K562 (cell line): ENCODE data around the gene MYMX. TPM values are rescaled to one million over a fixed set of nuclear protein-coding genes. Genes with fewer than 3 reads are reported as not detected.

Source experiments
- ATAC-seq: fragments of 200-7000 bp; cut with Tn5 transposase; 3 replicates; pipeline ENCODE4 v1.9.1; 2020; ENCODE audit warnings: moderate library complexity
- BruUV-seq: library from RNA; stranded (reverse); fragments of 400-500 nt; replicated peaks from 2 replicates; lab custom pipeline; 2021; lab: Mats Ljungman, UMichigan
- CTCF ChIA-PET: fragments of 300-600 bp; formaldehyde crosslinking; extraction: SDS; loops from one replicate; lab custom pipeline; 2021; ENCODE audit warnings: low intra/inter-chr PET ratio; lab: Yijun Ruan, JAX
- POLR2A ChIA-PET: fragments of 300-600, 350-650 bp; sonication (Branson Sonifier 250); formaldehyde crosslinking; extraction: SDS; loops from one replicate; lab custom pipeline; 2021; ENCODE audit warnings: antibody characterized with exemption, inconsistent platforms; lab: Yijun Ruan, JAX
- DNase-seq, 4 experiments: peaks; one replicate each; pipeline versions ENCODE4 v3.0.0 to v3.0.0-alpha.2; 2011 to 2018; ENCODE audit warnings: low spot score in 3 of 4, mixed read lengths in 3 of 4; ENCODE audit errors: extremely low read depth in 1 of 4
- FAIRE-seq: peaks from 2 replicates; lab custom pipeline; 2011; peaks lifted over from hg19 to GRCh38; lab: Jason Lieb, UNC
- H2AFZ ChIP-seq: 2 replicates; pipeline ENCODE4 v1.6.0; 2011; ENCODE audit warnings: low read depth, low read length, control low read depth, inconsistent platforms
- H3K27ac ChIP-seq: fragments of 200-600 bp; 3 replicates; pipeline ENCODE4 v1.8.0; 2011; ENCODE audit warnings: low read depth, mild to moderate bottlenecking, control low read depth, inconsistent platforms, low read length, moderate library complexity, mixed read lengths; ENCODE audit errors: extremely low read depth
- H3K27me3 ChIP-seq, 2 experiments: fragments of 300-600 bp in 1 of 2; 2 replicates in 1 of 2; 3 replicates in 1 of 2; pipeline versions ENCODE4 v1.6.0 to v1.8.0; 2011; ENCODE audit warnings: inconsistent platforms in 2 of 2, low read length in 2 of 2, mild to moderate bottlenecking in 1 of 2, mixed read lengths in 1 of 2, moderate library complexity in 1 of 2; ENCODE audit not compliant: control insufficient read depth in 2 of 2, insufficient read depth in 2 of 2
- H3K36me3 ChIP-seq: fragments of 300-600 bp; 3 replicates; pipeline ENCODE4 v1.8.0; 2011; ENCODE audit warnings: mild to moderate bottlenecking, low read length, inconsistent platforms; ENCODE audit not compliant: control insufficient read depth, insufficient read depth
- H3K4me1 ChIP-seq, 2 experiments: fragments of 200-600 bp in 1 of 2; replicated peaks in 1 of 2; 2 replicates in 1 of 2; 3 replicates in 1 of 2; pipeline versions ENCODE4 v1.5.1 to v1.8.0; 2011; ENCODE audit warnings: inconsistent platforms in 2 of 2, low read length in 2 of 2, mild to moderate bottlenecking in 1 of 2, mixed read lengths in 1 of 2, moderate library complexity in 1 of 2; ENCODE audit not compliant: control insufficient read depth in 2 of 2, insufficient read depth in 2 of 2
- H3K4me2 ChIP-seq: 2 replicates; pipeline ENCODE4 v1.6.1; 2011; ENCODE audit warnings: low read length, control low read depth, inconsistent platforms, mixed read lengths; ENCODE audit not compliant: insufficient read depth
- H3K4me3 ChIP-seq: fragments of 200-600 bp; sonication (generic), shearing (Covaris generic); 2 replicates; pipeline ENCODE4 v1.5.1; 2016; ENCODE audit warnings: control low read depth, inconsistent platforms
- H3K79me2 ChIP-seq: fragments of 200-600 bp; 3 replicates; pipeline ENCODE4 v1.8.0; 2011; ENCODE audit warnings: low read length, inconsistent platforms; ENCODE audit not compliant: control insufficient read depth, insufficient read depth
- H3K9ac ChIP-seq, 2 experiments: 2 replicates each; pipeline versions ENCODE4 v1.6.0 to v1.6.1; 2011; ENCODE audit warnings: low read depth in 2 of 2, low read length in 2 of 2, control low read depth in 1 of 2, inconsistent platforms in 1 of 2, mild to moderate bottlenecking in 1 of 2, mixed read lengths in 1 of 2; ENCODE audit not compliant: insufficient read depth in 1 of 2
- H3K9me1 ChIP-seq: one replicate; pipeline ENCODE4 v1.6.0; 2011; ENCODE audit warnings: inconsistent platforms, mild to moderate bottlenecking, low read length, moderate library complexity; ENCODE audit not compliant: control insufficient read depth, insufficient read depth
- H3K9me3 ChIP-seq: replicated peaks from 2 replicates; pipeline ENCODE4 v1.5.1; 2011; ENCODE audit warnings: low read depth, low read length, inconsistent platforms; ENCODE audit not compliant: control insufficient read depth, insufficient read depth
- H4K20me1 ChIP-seq: replicated peaks from 2 replicates; pipeline ENCODE4 v1.6.1; 2011; ENCODE audit warnings: low read length, inconsistent platforms, mixed read lengths; ENCODE audit not compliant: control insufficient read depth, insufficient read depth
- FOXA3 ChIP-seq, 2 experiments: fragments of 450-650 bp in 1 of 2; sonication (generic) in 1 of 2; formaldehyde crosslinking; IDR thresholded peaks in 1 of 2; conservative IDR thresholded peaks in 1 of 2; 2 replicates each; pipeline versions ENCODE4 v1.4.0 to v1.8.0; 2020 to 2022; ENCODE audit warnings: mild to moderate bottlenecking in 2 of 2, missing genetic modification reagents in 1 of 2
- NCOA4 ChIP-seq: fragments of 450-650 bp; IDR thresholded peaks from 2 replicates; pipeline ENCODE4 v1.6.1; 2018; ENCODE audit warnings: mild to moderate bottlenecking; ENCODE audit not compliant: partially characterized antibody
- OTX1 ChIP-seq: fragments of 450-650 bp; formaldehyde crosslinking; IDR thresholded peaks from 2 replicates; pipeline ENCODE4 v1.4.0; 2022; ENCODE audit warnings: mild to moderate bottlenecking
- RBM25 ChIP-seq: fragments of 200-400 bp; formaldehyde crosslinking; IDR thresholded peaks from 2 replicates; pipeline ENCODE4 v1.6.1; 2018; ENCODE audit warnings: low read length, low read depth, moderate library complexity; ENCODE audit not compliant: severe bottlenecking
- TOE1 ChIP-seq, 2 experiments: fragments of 450-650 bp in 1 of 2; sonication (generic) in 1 of 2; formaldehyde crosslinking in 1 of 2; IDR thresholded peaks; 2 replicates each; pipeline versions ENCODE4 v1.7.1 to v1.8.0; 2016 to 2022; ENCODE audit warnings: borderline replicate concordance in 2 of 2, mild to moderate bottlenecking in 2 of 2, antibody characterized with exemption in 1 of 2, inconsistent platforms in 1 of 2, low read depth in 1 of 2, missing genetic modification reagents in 1 of 2, moderate library complexity in 1 of 2
- ZSCAN29 ChIP-seq: fragments of 450-650 bp; IDR thresholded peaks from 2 replicates; pipeline ENCODE4 v1.6.1; 2017
- WGBS: fragments of 100-300 bp; shearing (Covaris generic); methylation state at CpG from one replicate; pipeline ENCODE4 v1.1.6; 2016; ENCODE audit warnings: low coverage, mixed read lengths; ENCODE audit not compliant: insufficient coverage; ENCODE audit errors: missing lambda C conversion rate; 5-methylcytosine and 5-hydroxymethylcytosine counted together
- in situ Hi-C: fragments of 300-500 bp; cut with MboI; formaldehyde crosslinking; loops from 4 replicates; pipeline ENCODE4 v1.15.0; 2018; ENCODE audit warnings: inconsistent platforms, mixed read lengths
- intact Hi-C: fragments of 100-400 bp; cut with micrococcal nuclease; formaldehyde crosslinking; loops from 2 replicates; pipeline ENCODE4 v1.14.2; 2022
- polyA plus RNA-seq, 8 experiments: library from polyadenylated mRNA; depleted of rRNA in 4 of 8; stranded (reverse) in 5 of 8; unstranded in 3 of 8; fragments of >200 nt; fragmentation: Nextera tagmentation in 2 of 8; fragmentation: Illumina TruSeq in 1 of 8; extraction: Ambion mirVana in 2 of 8; extraction: Trizol in 1 of 8; gene quantifications; 2 replicates each; pipeline versions ENCODE4 v1.2.1 to v1.2.3, GENCODE V29; 2011 to 2014; ENCODE audit warnings: inconsistent platforms in 1 of 8, missing spikeins in 1 of 8
- total RNA-seq, 7 experiments: library from RNA; depleted of rRNA in 6 of 7; stranded (reverse); fragments of >200 nt in 6 of 7; fragmentation: Illumina TruSeq in 2 of 7; extraction: Trizol in 2 of 7; gene quantifications; 2 replicates each; pipeline versions ENCODE4 v1.2.1 to v1.2.3, GENCODE V29; 2011 to 2021; ENCODE audit warnings: low replicate concordance in 1 of 7
- TF ChIP-seq, protein P1 (sequence below): sonication (generic); formaldehyde crosslinking; IDR thresholded peaks from 2 replicates; pipeline ENCODE4 v1.8.1; 2023; ENCODE audit warnings: mild to moderate bottlenecking, missing genetic modification reagents

Gene MYMX
- total and polyA plus RNA-seq, 9 of the 15 experiments (the other 6 are each of a cell fraction or from before 2014, with no cell fraction given) = 0.12 TPM; not detected in 8

DNA sequence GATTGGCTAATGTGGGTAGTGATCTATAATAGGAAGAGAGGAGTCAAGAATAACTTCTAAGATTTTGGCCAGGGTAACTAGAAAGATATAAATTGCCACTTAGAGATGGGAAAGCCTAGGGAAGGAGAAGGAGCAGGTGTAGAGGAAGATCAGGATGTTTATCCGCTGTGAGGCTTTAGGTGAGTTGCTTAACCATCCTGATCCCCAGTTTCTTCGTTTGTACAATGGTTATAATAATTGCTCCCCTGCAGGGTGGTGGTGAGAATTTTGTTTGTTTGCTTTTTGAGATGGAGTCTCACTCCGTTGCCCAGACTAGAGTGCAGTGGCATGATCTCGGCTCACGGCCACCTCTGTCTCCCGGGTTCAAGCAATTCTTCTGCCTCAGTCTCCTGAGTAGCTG is 2.4 kb upstream of the MYMX start (continued):
- no peak for TF ChIP-seq TOE1 (IDR thresholded peaks at IDR 0.05; ENCODE audit: borderline replicate concordance)
- TF ChIP-seq TOE1 (CRISPR knock-in tag; IDR thresholded peaks at IDR 0.05; ENCODE audit: borderline replicate concordance, low read depth) = no peak
- no peak for TF ChIP-seq ZSCAN29
- no peak for TF ChIP-seq OTX1 (CRISPR knock-in tag)
- TF ChIP-seq RBM25 = peak; percentile 72

DNA sequence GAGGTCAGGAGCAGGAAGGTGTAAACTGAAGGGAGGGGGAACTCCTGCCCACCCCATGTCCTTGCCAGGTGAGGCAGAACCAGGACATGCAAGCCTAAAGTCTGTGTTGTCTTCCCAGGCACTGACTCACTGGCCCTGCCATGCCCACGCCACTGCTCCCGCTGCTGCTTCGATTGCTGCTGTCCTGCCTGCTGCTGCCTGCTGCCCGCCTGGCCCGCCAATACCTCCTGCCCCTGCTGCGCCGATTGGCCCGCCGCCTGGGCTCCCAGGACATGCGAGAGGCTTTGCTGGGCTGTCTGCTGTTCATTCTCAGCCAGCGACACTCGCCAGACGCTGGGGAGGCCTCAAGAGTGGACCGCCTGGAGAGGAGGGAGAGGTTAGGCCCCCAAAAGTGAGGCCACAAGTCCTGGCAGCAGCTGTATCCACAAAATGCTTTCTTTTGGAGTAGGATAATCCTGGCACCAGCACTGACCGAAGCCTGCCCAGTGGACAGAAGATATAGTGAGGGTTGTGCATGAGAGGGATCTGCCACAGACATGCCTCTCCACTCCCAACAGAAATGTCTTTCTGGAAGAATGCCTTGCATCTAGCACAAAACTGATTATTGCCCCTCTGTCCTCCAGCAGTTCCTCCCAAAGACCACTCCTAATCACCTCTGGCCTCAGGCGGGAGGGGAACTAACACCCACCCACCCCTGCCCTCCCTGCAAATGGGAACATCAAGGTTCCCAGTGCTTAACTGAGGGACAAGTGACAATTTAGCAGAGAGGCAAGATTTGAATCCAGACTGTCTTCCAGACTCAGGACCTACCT is 812 bp downstream of the MYMX start:
- 0 out of 4 replicates have a peak, but pooled peaks of 1 of the 2 experiments have one; percentile 34 for TF ChIP-seq FOXA3 (CRISPR knock-in tag; conservative IDR thresholded peaks at IDR 0.05 in 1 of 2, IDR thresholded peaks at IDR 0.05 in 1 of 2)
- TF ChIP-seq, protein P1, sequence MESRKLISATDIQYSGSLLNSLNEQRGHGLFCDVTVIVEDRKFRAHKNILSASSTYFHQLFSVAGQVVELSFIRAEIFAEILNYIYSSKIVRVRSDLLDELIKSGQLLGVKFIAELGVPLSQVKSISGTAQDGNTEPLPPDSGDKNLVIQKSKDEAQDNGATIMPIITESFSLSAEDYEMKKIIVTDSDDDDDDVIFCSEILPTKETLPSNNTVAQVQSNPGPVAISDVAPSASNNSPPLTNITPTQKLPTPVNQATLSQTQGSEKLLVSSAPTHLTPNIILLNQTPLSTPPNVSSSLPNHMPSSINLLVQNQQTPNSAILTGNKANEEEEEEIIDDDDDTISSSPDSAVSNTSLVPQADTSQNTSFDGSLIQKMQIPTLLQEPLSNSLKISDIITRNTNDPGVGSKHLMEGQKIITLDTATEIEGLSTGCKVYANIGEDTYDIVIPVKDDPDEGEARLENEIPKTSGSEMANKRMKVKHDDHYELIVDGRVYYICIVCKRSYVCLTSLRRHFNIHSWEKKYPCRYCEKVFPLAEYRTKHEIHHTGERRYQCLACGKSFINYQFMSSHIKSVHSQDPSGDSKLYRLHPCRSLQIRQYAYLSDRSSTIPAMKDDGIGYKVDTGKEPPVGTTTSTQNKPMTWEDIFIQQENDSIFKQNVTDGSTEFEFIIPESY (CRISPR knock-in tag) = peak; percentile 84; the same call in 1 of the 2 replicates
- no peak for TF ChIP-seq NCOA4
- ATAC-seq (no peak), DNase-seq (no peak), FAIRE-seq (no peak)
- BruUV-seq = no TSS peak
- WGBS = 81% methylated on average over 15 of the region's 16 CpGs
- Histone ChIP-seq H3K79me2 (0 out of 3 replicates have a peak, but pooled peaks cover 2% of the 10 kb centered on the region), H3K4me2 (no peak overlapping the region), H3K9ac (peak overlapping the region in 1 of 2 experiments; percentile 53; a peak in 1 of 4 replicates), H3K4me3 (no peak overlapping the region), H3K9me1 (no peaks in the 10 kb centered on the region), H3K27ac (no peak overlapping the region), H3K27me3 (no peaks in the 10 kb centered on the region), H2AFZ (no peak overlapping the region), H3K9me3 (no peaks in the 10 kb centered on the region), H4K20me1 (no peaks in the 10 kb centered on the region), H3K4me1 (peaks cover 43 to 50% of the 10 kb centered on the region in 2 experiments), H3K36me3 (no peaks in the 10 kb centered on the region)
- intact Hi-C loops (no loop called here), in situ Hi-C loops (no loop called here)
- ChIA-PET CTCF (no interaction called here), POLR2A (interaction anchor here (0.6 to 2.0 kb wide), 7 partner anchors 8 to 544 kb away, joined by 3 to 11 read pairs (median 4); no protein-coding TSS in a partner anchor)
